OCI-LY1 (cell line): Measurements from ENCODE around the gene AEBP1.

Source experiments
- H2AFZ ChIP-seq: fragments of 200-600 bp; sonication (generic), shearing (Covaris generic); 2 replicates; pipeline ENCODE4 v1.6.0; 2014; ENCODE audit warnings: antibody characterized with exemption, mild to moderate bottlenecking, low read length
- H3F3A ChIP-seq: fragments of 200-600 bp; sonication (generic), shearing (Covaris generic); 2 replicates; pipeline ENCODE4 v1.6.0; 2014; ENCODE audit warnings: mild to moderate bottlenecking, antibody characterized with exemption, low read length, moderate library complexity; ENCODE audit not compliant: insufficient read depth
- H3K27ac ChIP-seq: fragments of 200-600 bp; sonication (generic); 2 replicates; pipeline ENCODE4 v1.5.1; 2014; ENCODE audit warnings: low read length, mixed run types, mild to moderate bottlenecking, low read depth; ENCODE audit not compliant: poor library complexity, severe bottlenecking
- H3K27me3 ChIP-seq: fragments of 200-600 bp; sonication (generic); 2 replicates; pipeline ENCODE4 v1.6.0; 2014; ENCODE audit warnings: antibody characterized with exemption, mild to moderate bottlenecking, low read length, moderate library complexity; ENCODE audit not compliant: insufficient read depth
- H3K36me3 ChIP-seq: fragments of 200-600 bp; sonication (generic); 2 replicates; pipeline ENCODE4 v1.6.1; 2014; ENCODE audit warnings: mild to moderate bottlenecking, antibody characterized with exemption, low read length, moderate library complexity, mixed read lengths; ENCODE audit not compliant: insufficient read depth
- H3K4me1 ChIP-seq: fragments of 200-600 bp; sonication (generic); 2 replicates; pipeline ENCODE4 v1.5.1; 2014; ENCODE audit warnings: mild to moderate bottlenecking, low read length, moderate library complexity; ENCODE audit not compliant: insufficient read depth, severe bottlenecking
- H3K4me2 ChIP-seq: fragments of 200-600 bp; sonication (generic), shearing (Covaris generic); 2 replicates; pipeline ENCODE4 v1.6.1; 2014; ENCODE audit warnings: low read length
- H3K4me3 ChIP-seq: fragments of 200-600 bp; sonication (generic); 2 replicates; pipeline ENCODE4 v1.5.1; 2014; ENCODE audit warnings: low read length, low read depth, mild to moderate bottlenecking, mixed read lengths; ENCODE audit not compliant: poor library complexity, severe bottlenecking
- H3K79me2 ChIP-seq: fragments of 200-600 bp; shearing (Covaris generic); 2 replicates; pipeline ENCODE4 v1.6.1; 2016; ENCODE audit warnings: mixed run types, low read length, mixed read lengths; ENCODE audit not compliant: insufficient read depth
- H3K9ac ChIP-seq: fragments of 200-600 bp; sonication (generic), shearing (Covaris generic); 2 replicates; pipeline ENCODE4 v1.6.1; 2014; ENCODE audit warnings: mild to moderate bottlenecking, low read length, mixed read lengths
- H3K9me2 ChIP-seq: fragments of 200-600 bp; sonication (generic), shearing (Covaris generic); 2 replicates; pipeline ENCODE4 v1.6.1; 2014; ENCODE audit warnings: low read depth, mild to moderate bottlenecking, low read length, mixed read lengths
- H3K9me3 ChIP-seq: fragments of 200-600 bp; shearing (Covaris generic); 2 replicates; pipeline ENCODE4 v1.6.1; 2014; ENCODE audit warnings: low read length, mixed read lengths
- H4K20me1 ChIP-seq: fragments of 200-600 bp; sonication (generic), shearing (Covaris generic); 2 replicates; pipeline ENCODE4 v1.6.0; 2016; ENCODE audit warnings: mild to moderate bottlenecking, low read length; ENCODE audit not compliant: insufficient read depth
- CTCF ChIP-seq: fragments of 200-600 bp; sonication (generic), shearing (Covaris generic); IDR thresholded peaks from 2 replicates; pipeline ENCODE4 v1.5.1; 2017; ENCODE audit warnings: mild to moderate bottlenecking, antibody characterized with exemption, low read length, moderate library complexity, mixed read lengths
- EZH2 ChIP-seq: fragments of 200-600 bp; sonication (generic), shearing (Covaris generic); IDR thresholded peaks from 2 replicates; pipeline ENCODE4 v1.8.0; 2017; ENCODE audit warnings: borderline replicate concordance, mixed run types, mild to moderate bottlenecking, antibody characterized with exemption, low read length, moderate library complexity, mixed read lengths

Gene AEBP1

GRCh38 chr7:44096326-44096881 is 7.7 kb upstream of the AEBP1 start:
- no peaks in the 10 kb centered on the region for H3K36me3 ChIP-seq
- TF ChIP-seq CTCF (no peak; the same call in 1 of the 2 replicates), EZH2 (no peak)
- no peaks in the 10 kb centered on the region for H3K9me2 ChIP-seq
- H3K9me3 ChIP-seq, result no peaks in the 10 kb centered on the region
- H3K4me3 ChIP-seq, result no peak overlapping the region
- no peaks in the 10 kb centered on the region for H4K20me1 ChIP-seq
- peak overlapping the region; percentile 44 for H3K4me2 ChIP-seq
- H3K27me3 ChIP-seq, result no peaks in the 10 kb centered on the region
- H3K79me2 ChIP-seq, result no peaks in the 10 kb centered on the region
- H3K27ac ChIP-seq, result peak overlapping the region; percentile 96
- H3K4me1 ChIP-seq, result peaks cover 92% of the 10 kb centered on the region
- H3K9ac ChIP-seq, result peak overlapping the region; percentile 61
- H2AFZ ChIP-seq, result no peak overlapping the region
- peaks cover 12% of the 10 kb centered on the region; the same call in 1 of the 2 replicates for H3F3A ChIP-seq

DNA sequence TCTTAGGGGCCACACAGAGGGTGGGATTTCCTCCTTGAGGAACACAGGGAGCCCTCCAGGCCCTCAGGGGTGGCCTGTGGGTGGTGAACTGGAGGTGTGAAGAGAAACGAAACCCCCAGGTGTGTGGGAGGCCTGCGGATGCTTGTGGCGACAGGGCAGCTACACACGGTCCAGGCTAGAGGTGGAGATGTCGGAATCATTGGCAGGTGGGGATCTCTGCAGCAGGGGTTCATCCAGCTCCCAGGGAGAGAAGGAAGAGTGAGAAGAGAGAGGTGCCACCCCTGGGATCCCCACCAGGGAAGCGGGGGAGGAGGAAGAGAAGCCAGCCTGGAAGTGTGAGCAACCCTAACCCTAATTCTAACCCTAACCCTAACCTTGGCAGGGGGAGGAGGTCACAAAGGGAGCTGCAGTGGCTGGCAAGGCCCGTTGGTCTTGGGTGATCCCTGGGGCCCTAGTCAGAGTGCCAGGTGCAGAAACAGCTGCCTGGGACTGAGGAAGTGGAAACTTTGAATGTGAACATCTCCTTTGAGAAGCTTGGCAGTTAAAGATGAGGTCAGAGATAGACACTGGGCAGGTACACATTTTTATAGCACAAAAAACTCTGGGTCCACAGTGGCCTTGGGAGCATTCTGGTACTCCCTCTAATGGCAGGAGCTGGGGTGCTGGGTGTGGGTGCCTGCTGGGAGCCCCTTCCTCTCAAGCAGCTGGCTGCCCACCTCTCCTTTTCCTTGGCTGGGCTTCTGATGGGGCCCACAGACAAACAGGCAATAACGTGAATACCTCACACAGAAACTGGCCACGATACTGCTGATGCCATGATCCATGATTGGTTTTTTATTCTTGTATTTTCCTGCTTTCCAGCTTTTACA is 6.8 kb upstream of the AEBP1 start:
- Histone ChIP-seq H3K4me1 (peaks cover 98% of the 10 kb centered on the region), H3K9me3 (no peaks in the 10 kb centered on the region), H3F3A (peaks cover 15% of the 10 kb centered on the region; the same call in 1 of the 2 replicates), H2AFZ (no peak overlapping the region), H3K36me3 (no peaks in the 10 kb centered on the region), H3K4me2 (peak overlapping the region; percentile 44), H4K20me1 (no peaks in the 10 kb centered on the region), H3K9me2 (no peaks in the 10 kb centered on the region), H3K27ac (peak overlapping the region; percentile 96), H3K79me2 (no peaks in the 10 kb centered on the region), H3K9ac (peak overlapping the region; percentile 62), H3K4me3 (no peak overlapping the region), H3K27me3 (no peaks in the 10 kb centered on the region)
- TF ChIP-seq CTCF (peak; percentile 36), EZH2 (no peak)

- H3F3A ChIP-seq, result peaks cover 16% of the 10 kb centered on the region; the same call in 1 of the 2 replicates
- H3K4me1 ChIP-seq, result peaks cover 93% of the 10 kb centered on the region
- TF ChIP-seq EZH2 (no peak), CTCF (no peak)
- peak overlapping the region; percentile 62 for H3K9ac ChIP-seq
- H3K4me2 ChIP-seq, result peak overlapping the region; percentile 44
- H3K27ac ChIP-seq, result peak overlapping the region; percentile 96
- no peak overlapping the region for H2AFZ ChIP-seq
- no peaks in the 10 kb centered on the region for H4K20me1 ChIP-seq
- no peak overlapping the region for H3K4me3 ChIP-seq
- H3K27me3 ChIP-seq, result no peaks in the 10 kb centered on the region
- H3K9me2 ChIP-seq, result no peaks in the 10 kb centered on the region
- no peaks in the 10 kb centered on the region for H3K9me3 ChIP-seq
- no peaks in the 10 kb centered on the region for H3K36me3 ChIP-seq
- no peaks in the 10 kb centered on the region for H3K79me2 ChIP-seq
Measured at GRCh38 chr7:44098092-44099068, 5.8 kb upstream of the AEBP1 start.
